Measurements from ENCODE around the gene CREB3.

The CREB3 gene

GRCh38 chr9:35723908-35724307 is 8.6 kb upstream of the CREB3 start:
- DNase-seq (ENCODE audit: insufficient read length, low spot score) (no peak), FAIRE-seq (no peak)

- DNase-seq (ENCODE audit: insufficient read length, low spot score) (no peak), FAIRE-seq (no peak)
These were observed 7.1 kb upstream of the CREB3 start for GRCh38 chr9:35725362-35725761.

GRCh38 chr9:35726931-35727330 is 5.5 kb upstream of the CREB3 start:
- DNase-seq (ENCODE audit: insufficient read length, low spot score) (no peak), FAIRE-seq (peak; percentile 55)

- no peak for DNase-seq (ENCODE audit: insufficient read length, low spot score)
- no peak for FAIRE-seq
These were observed 4.8 kb upstream of the CREB3 start for GRCh38 chr9:35727676-35728040.

GRCh38 chr9:35728041-35728971 is 4.2 kb upstream of the CREB3 start:
- DNase-seq (ENCODE audit: insufficient read length, low spot score) (no peak), FAIRE-seq (peak; percentile 74)

- FAIRE-seq (no peak), DNase-seq (ENCODE audit: insufficient read length, low spot score) (no peak)
These were observed 3.4 kb upstream of the CREB3 start for GRCh38 chr9:35729101-35729500.

GRCh38 chr9:35729700-35730485 is 2.6 kb upstream of the CREB3 start:
- DNase-seq (ENCODE audit: insufficient read length, low spot score) (no peak), FAIRE-seq (peak; percentile 61)

- FAIRE-seq, result no peak
These were observed 2.0 kb upstream of the CREB3 start for GRCh38 chr9:35730486-35730854.

GRCh38 chr9:35731415-35732184 is 866 bp upstream of the CREB3 start:
- DNase-seq (ENCODE audit: insufficient read length, low spot score) (no peak), FAIRE-seq (no peak)

More at GRCh38 chr9:35730486-35730854, 2.0 kb upstream of the CREB3 start:
- DNase-seq (ENCODE audit: insufficient read length, low spot score), result no peak

- FAIRE-seq, result peak; percentile 70
- DNase-seq (ENCODE audit: insufficient read length, low spot score), result no peak
These were observed 505 bp downstream of the CREB3 start for GRCh38 chr9:35732800-35733541.

GRCh38 chr9:35734096-35734495 is 1.6 kb downstream of the CREB3 start:
- FAIRE-seq, result no peak
- DNase-seq (ENCODE audit: insufficient read length, low spot score), result no peak

GRCh38 chr9:35736201-35736633 is 3.8 kb downstream of the CREB3 start:
- peak; percentile 58 for DNase-seq (ENCODE audit: insufficient read length, low spot score)
- FAIRE-seq, result peak; percentile 87

GRCh38 chr9:35737143-35737542 is 4.7 kb downstream of the CREB3 start:
- FAIRE-seq (no peak), DNase-seq (ENCODE audit: insufficient read length, low spot score) (no peak)

- FAIRE-seq, result no peak
- DNase-seq (ENCODE audit: insufficient read length, low spot score), result no peak
These were observed 5.7 kb downstream of the CREB3 start for GRCh38 chr9:35738186-35738585.

GRCh38 chr9:35738924-35739323 is 6.5 kb downstream of the CREB3 start:
- FAIRE-seq (no peak), DNase-seq (ENCODE audit: insufficient read length, low spot score) (no peak)

- no peak for DNase-seq (ENCODE audit: insufficient read length, low spot score)
- FAIRE-seq, result no peak
These were observed 7.8 kb downstream of the CREB3 start for GRCh38 chr9:35740243-35740642.

- no peak for FAIRE-seq
- no peak for DNase-seq (ENCODE audit: insufficient read length, low spot score)
These were observed 9.3 kb downstream of the CREB3 start for GRCh38 chr9:35741740-35742139.

- FAIRE-seq (no peak), DNase-seq (ENCODE audit: insufficient read length, low spot score) (no peak)
These were observed 11.0 kb downstream of the CREB3 start for GRCh38 chr9:35743452-35743851.

- DNase-seq (ENCODE audit: insufficient read length, low spot score) (no peak), FAIRE-seq (no peak)
These were observed 11.5 kb downstream of the CREB3 start for GRCh38 chr9:35743880-35744518.

GRCh38 chr9:35745569-35745968 is 13.1 kb downstream of the CREB3 start:
- DNase-seq (ENCODE audit: insufficient read length, low spot score), result no peak
- no peak for FAIRE-seq

Data from GM19239 (cell line).